Measurements from ENCODE around the gene BLVRB.

- no peak for TF ChIP-seq POLR2A (IDR thresholded peaks at IDR 0.05)
- TF ChIP-seq CTCF (IDR thresholded peaks at IDR 0.05), result no peak
These were observed 14.9 kb downstream of the BLVRB start for GRCh38 chr19:40450664-40451063.

Data from uterus (tissue), 2 donors.